GM12878 (cell line): ENCODE results near the gene TMEM72.
A peak's percentile ranks its signal among the peaks of the same experiment; 100 is the strongest.

Experiments
- CREM ChIP-seq: IDR thresholded peaks from 2 replicates; pipeline ENCODE4 v1.6.1; 2014; ENCODE audit warnings: antibody characterized with exemption, low read depth
- EP300 ChIP-seq, 2 experiments: fragments of 150-350 bp in 1 of 2; IDR thresholded peaks; 2 replicates each; pipeline ENCODE4 v1.6.1; 2011 to 2012; ENCODE audit warnings: low read depth in 2 of 2, low read length in 2 of 2, borderline replicate concordance in 1 of 2, improper control_type of control experiment in 1 of 2, inconsistent platforms in 1 of 2; ENCODE audit not compliant: control insufficient read depth in 1 of 2
- FOS ChIP-seq: IDR thresholded peaks from 3 replicates; pipeline ENCODE4 v1.6.1; 2011; ENCODE audit warnings: borderline replicate concordance; ENCODE audit not compliant: insufficient read length; ENCODE audit errors: extremely low read depth
- HCFC1 ChIP-seq: fragments of 150-350 bp; IDR thresholded peaks from 2 replicates; pipeline ENCODE4 v1.6.1; 2014; ENCODE audit warnings: low read length
- NFIC ChIP-seq: IDR thresholded peaks from 2 replicates; pipeline ENCODE4 v1.6.1; 2012; ENCODE audit warnings: low read depth, mild to moderate bottlenecking, inconsistent platforms, low read length, moderate library complexity
- POLR2AphosphoS5 ChIP-seq: IDR thresholded peaks from 2 replicates; pipeline ENCODE4 v1.6.1; 2011; ENCODE audit warnings: mild to moderate bottlenecking, low read length, inconsistent platforms
- RCOR1 ChIP-seq: conservative IDR thresholded peaks from 2 replicates; pipeline ENCODE4 v1.6.1; 2012; ENCODE audit warnings: low read depth, low read length, improper control_type of control experiment
- SREBF1 ChIP-seq: IDR thresholded peaks from 2 replicates; pipeline ENCODE4 v1.6.1; 2012; ENCODE audit warnings: mild to moderate bottlenecking, low read length
- TF ChIP-seq, protein P1 (sequence below), 3 experiments: IDR thresholded peaks in 2 of 3; conservative IDR thresholded peaks in 1 of 3; 2 replicates each; pipeline ENCODE4 v1.5.1; 2011; ENCODE audit warnings: low read depth in 3 of 3, low read length in 3 of 3, mild to moderate bottlenecking in 3 of 3, control low read depth in 2 of 3, moderate library complexity in 2 of 3, inconsistent platforms in 1 of 3, mixed read lengths in 1 of 3; ENCODE audit not compliant: control insufficient read depth in 2 of 3, insufficient read depth in 1 of 3; ENCODE audit errors: extremely low read depth in 1 of 3
- TF ChIP-seq, protein P2 (sequence below): fragments of 450-650 bp; IDR thresholded peaks from 2 replicates; pipeline ENCODE4 v1.6.1; 2016; ENCODE audit warnings: mild to moderate bottlenecking

DNA sequence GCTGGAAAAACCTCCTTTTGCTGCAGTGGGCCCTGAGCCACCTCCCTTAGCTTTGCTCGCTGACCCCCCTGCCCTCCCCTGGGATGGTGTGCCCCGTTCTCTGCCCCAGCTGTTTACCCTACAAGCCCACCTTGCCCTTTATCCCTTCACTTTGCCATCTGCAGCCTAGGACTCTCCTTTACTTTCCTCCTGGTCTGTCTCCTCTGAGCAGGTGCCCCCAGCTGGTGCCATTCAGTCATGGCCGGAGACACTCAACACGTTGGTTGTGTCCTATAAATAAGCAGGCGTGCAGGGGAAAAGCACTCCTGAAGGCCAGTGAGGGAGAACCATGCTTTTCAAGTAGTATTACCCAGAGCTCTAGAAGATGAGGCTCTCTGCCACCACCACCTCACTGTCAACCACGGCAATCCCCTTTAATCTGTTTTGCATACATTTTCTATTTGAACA, 54.5 kb downstream of the TMEM72 start:
- TF ChIP-seq EP300 (IDR thresholded peaks at IDR 0.05; ENCODE audit: borderline replicate concordance in 1 of 2, control insufficient read depth in 1 of 2, low read depth in 2 of 2, low read length in 2 of 2) (peak in 1 of 2 experiments; percentile 13; a peak in 1 of 4 replicates), POLR2AphosphoS5 (peak; percentile 66; the same call in 1 of the 2 replicates), NFIC (no peak), FOS (no peak), RCOR1 (no peak), HCFC1 (no peak), CREM (no peak), SREBF1 (no peak)
- TF ChIP-seq, protein P1, sequence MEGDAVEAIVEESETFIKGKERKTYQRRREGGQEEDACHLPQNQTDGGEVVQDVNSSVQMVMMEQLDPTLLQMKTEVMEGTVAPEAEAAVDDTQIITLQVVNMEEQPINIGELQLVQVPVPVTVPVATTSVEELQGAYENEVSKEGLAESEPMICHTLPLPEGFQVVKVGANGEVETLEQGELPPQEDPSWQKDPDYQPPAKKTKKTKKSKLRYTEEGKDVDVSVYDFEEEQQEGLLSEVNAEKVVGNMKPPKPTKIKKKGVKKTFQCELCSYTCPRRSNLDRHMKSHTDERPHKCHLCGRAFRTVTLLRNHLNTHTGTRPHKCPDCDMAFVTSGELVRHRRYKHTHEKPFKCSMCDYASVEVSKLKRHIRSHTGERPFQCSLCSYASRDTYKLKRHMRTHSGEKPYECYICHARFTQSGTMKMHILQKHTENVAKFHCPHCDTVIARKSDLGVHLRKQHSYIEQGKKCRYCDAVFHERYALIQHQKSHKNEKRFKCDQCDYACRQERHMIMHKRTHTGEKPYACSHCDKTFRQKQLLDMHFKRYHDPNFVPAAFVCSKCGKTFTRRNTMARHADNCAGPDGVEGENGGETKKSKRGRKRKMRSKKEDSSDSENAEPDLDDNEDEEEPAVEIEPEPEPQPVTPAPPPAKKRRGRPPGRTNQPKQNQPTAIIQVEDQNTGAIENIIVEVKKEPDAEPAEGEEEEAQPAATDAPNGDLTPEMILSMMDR (IDR thresholded peaks at IDR 0.05 in 2 of 3, conservative IDR thresholded peaks at IDR 0.05 in 1 of 3; ENCODE audit: control insufficient read depth in 2 of 3, extremely low read depth in 1 of 3, insufficient read depth in 1 of 3, low read depth in 3 of 3, low read length in 3 of 3) = 0 out of 6 replicates have a peak, but pooled peaks of 2 of the 3 experiments have one; percentile 7 to 8
- TF ChIP-seq, protein P2, sequence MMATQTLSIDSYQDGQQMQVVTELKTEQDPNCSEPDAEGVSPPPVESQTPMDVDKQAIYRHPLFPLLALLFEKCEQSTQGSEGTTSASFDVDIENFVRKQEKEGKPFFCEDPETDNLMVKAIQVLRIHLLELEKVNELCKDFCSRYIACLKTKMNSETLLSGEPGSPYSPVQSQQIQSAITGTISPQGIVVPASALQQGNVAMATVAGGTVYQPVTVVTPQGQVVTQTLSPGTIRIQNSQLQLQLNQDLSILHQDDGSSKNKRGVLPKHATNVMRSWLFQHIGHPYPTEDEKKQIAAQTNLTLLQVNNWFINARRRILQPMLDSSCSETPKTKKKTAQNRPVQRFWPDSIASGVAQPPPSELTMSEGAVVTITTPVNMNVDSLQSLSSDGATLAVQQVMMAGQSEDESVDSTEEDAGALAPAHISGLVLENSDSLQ = no peak
